Trophoblast cell (in vitro differentiated cells and primary cell): ENCODE results near the gene SULT1C2.

Experiments used
- DNase-seq, 2 donors: peaks; one replicate each; pipeline ENCODE4 v3.0.0-alpha.2; 2016
- H2AFZ ChIP-seq: 2 replicates; pipeline ENCODE4 v1.6.1; 2013; ENCODE audit warnings: low read length, moderate library complexity, mild to moderate bottlenecking; ENCODE audit not compliant: insufficient read depth, poor library complexity
- H2AK5ac ChIP-seq: 2 replicates; pipeline ENCODE4 v1.6.1; 2013; ENCODE audit warnings: mild to moderate bottlenecking, low read length
- H2BK120ac ChIP-seq: 2 replicates; pipeline ENCODE4 v1.6.1; 2013; ENCODE audit warnings: low read length, mild to moderate bottlenecking, moderate library complexity; ENCODE audit not compliant: insufficient read depth, poor library complexity
- H2BK12ac ChIP-seq: 2 replicates; pipeline ENCODE4 v1.6.1; 2013; ENCODE audit warnings: mild to moderate bottlenecking, low read length, moderate library complexity
- H2BK5ac ChIP-seq: 2 replicates; pipeline ENCODE4 v1.6.1; 2013; ENCODE audit warnings: low read length, low read depth, moderate library complexity, mild to moderate bottlenecking; ENCODE audit not compliant: poor library complexity
- H3K14ac ChIP-seq: 2 replicates; pipeline ENCODE4 v1.6.1; 2013; ENCODE audit warnings: mild to moderate bottlenecking, low read length
- H3K18ac ChIP-seq: 2 replicates; pipeline ENCODE4 v1.6.1; 2013; ENCODE audit warnings: mild to moderate bottlenecking, low read length
- H3K23ac ChIP-seq: 2 replicates; pipeline ENCODE4 v1.6.1; 2013; ENCODE audit warnings: low read length
- H3K27ac ChIP-seq: 2 replicates; pipeline ENCODE4 v1.5.1; 2013; ENCODE audit warnings: low read depth, mild to moderate bottlenecking, inconsistent platforms, low read length, moderate library complexity
- H3K27me3 ChIP-seq: 2 replicates; pipeline ENCODE4 v1.6.1; 2013; ENCODE audit warnings: inconsistent platforms, mild to moderate bottlenecking, low read length, moderate library complexity; ENCODE audit not compliant: insufficient read depth
- H3K36me3 ChIP-seq, 2 experiments: 1 replicate in 1 of 2; 2 replicates in 1 of 2; pipeline ENCODE4 v1.6.1; 2013; ENCODE audit warnings: low read length in 2 of 2, mild to moderate bottlenecking in 2 of 2, moderate library complexity in 1 of 2; ENCODE audit not compliant: insufficient read depth in 2 of 2, control insufficient read depth in 1 of 2
- H3K4ac ChIP-seq: 2 replicates; pipeline ENCODE4 v1.6.1; 2013; ENCODE audit warnings: low read depth, mild to moderate bottlenecking, low read length, moderate library complexity
- H3K4me1 ChIP-seq, 2 experiments: 1 replicate in 1 of 2; 2 replicates in 1 of 2; pipeline ENCODE4 v1.6.1; 2013; ENCODE audit warnings: low read length in 2 of 2, mild to moderate bottlenecking in 2 of 2, moderate library complexity in 1 of 2; ENCODE audit not compliant: insufficient read depth in 2 of 2, control insufficient read depth in 1 of 2
- H3K4me2 ChIP-seq: 2 replicates; pipeline ENCODE4 v1.6.1; 2013; ENCODE audit warnings: inconsistent platforms, mild to moderate bottlenecking, low read length, moderate library complexity
- H3K4me3 ChIP-seq: 2 replicates; pipeline ENCODE4 v1.5.1; 2013; ENCODE audit warnings: mild to moderate bottlenecking, low read depth, low read length, inconsistent platforms
- H3K79me1 ChIP-seq: one replicate; pipeline ENCODE4 v1.6.1; 2013; ENCODE audit warnings: low read length
- H3K79me2 ChIP-seq: 2 replicates; pipeline ENCODE4 v1.6.1; 2013; ENCODE audit warnings: low read length, mild to moderate bottlenecking; ENCODE audit not compliant: control insufficient read depth, insufficient read depth, poor library complexity
- H3K9ac ChIP-seq: 2 replicates; pipeline ENCODE4 v1.6.1; 2013; ENCODE audit warnings: mild to moderate bottlenecking, low read length
- H3K9me3 ChIP-seq: 2 replicates; pipeline ENCODE4 v1.6.1; 2013; ENCODE audit warnings: low read depth, mild to moderate bottlenecking, control low read depth, inconsistent platforms, low read length; ENCODE audit not compliant: insufficient read depth
- H4K12ac ChIP-seq: 2 replicates; pipeline ENCODE4 v1.6.1; 2013; ENCODE audit warnings: low read depth, mild to moderate bottlenecking, low read length, moderate library complexity
- H4K8ac ChIP-seq: 2 replicates; pipeline ENCODE4 v1.6.1; 2013; ENCODE audit warnings: low read depth, mild to moderate bottlenecking, low read length, moderate library complexity
- H4K91ac ChIP-seq: one replicate; pipeline ENCODE4 v1.6.1; 2013; ENCODE audit warnings: low read depth, mild to moderate bottlenecking, low read length, moderate library complexity
- WGBS: extraction: QIAGEN DNeasy Blood & Tissue Kit; methylation state at CpG from one replicate; pipeline ENCODE4 v1.1.7; 2013; ENCODE audit warnings: missing lambda C conversion rate; ENCODE audit not compliant: insufficient read length, insufficient coverage; ENCODE audit errors: extremely low coverage; 5-methylcytosine and 5-hydroxymethylcytosine counted together

The SULT1C2 gene

DNA sequence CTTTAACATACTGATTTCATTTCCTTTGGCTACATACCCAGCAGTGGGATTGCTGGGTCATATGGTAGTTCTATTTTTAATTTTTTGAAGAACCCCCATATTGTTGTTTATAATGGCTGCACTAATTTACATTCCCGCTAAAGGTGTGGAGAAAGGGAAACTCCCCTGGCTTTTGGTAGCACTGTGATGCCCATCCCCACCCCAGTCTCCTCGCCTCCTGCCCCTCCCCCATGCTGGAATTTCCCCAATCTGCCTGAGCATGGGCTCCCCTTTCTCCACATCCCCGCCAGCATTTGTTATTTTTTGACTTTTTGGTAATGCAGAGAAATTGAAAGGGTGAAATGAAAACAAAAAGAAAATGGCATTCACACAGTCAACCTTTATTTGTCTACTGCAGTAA, 59.1 kb downstream of the SULT1C2 start:
- no peak overlapping the region for H2AFZ ChIP-seq
- no peaks in the 10 kb centered on the region for H3K79me1 ChIP-seq
- no peak overlapping the region for H4K12ac ChIP-seq
- H4K91ac ChIP-seq = no peak overlapping the region
- no peak for DNase-seq
- no peaks in the 10 kb centered on the region for H3K36me3 ChIP-seq
- WGBS = no CpG with 5 or more reads among the region's 3 CpGs
- H3K23ac ChIP-seq = no peak overlapping the region
- no peak overlapping the region for H3K18ac ChIP-seq
- no peak overlapping the region for H3K4me3 ChIP-seq
- H4K8ac ChIP-seq = no peak overlapping the region
- H3K9me3 ChIP-seq = no peaks in the 10 kb centered on the region
- H3K9ac ChIP-seq = no peak overlapping the region
- H3K79me2 ChIP-seq = no peaks in the 10 kb centered on the region
- H3K4ac ChIP-seq = no peak overlapping the region
- H3K4me2 ChIP-seq = no peak overlapping the region
- H3K14ac ChIP-seq = no peak overlapping the region
- no peak overlapping the region for H2AK5ac ChIP-seq
- H2BK120ac ChIP-seq = no peak overlapping the region
- no peak overlapping the region for H2BK5ac ChIP-seq
- no peaks in the 10 kb centered on the region for H3K27me3 ChIP-seq
- H3K4me1 ChIP-seq = no peaks in the 10 kb centered on the region
- H2BK12ac ChIP-seq = no peak overlapping the region
- H3K27ac ChIP-seq = no peak overlapping the region

DNA sequence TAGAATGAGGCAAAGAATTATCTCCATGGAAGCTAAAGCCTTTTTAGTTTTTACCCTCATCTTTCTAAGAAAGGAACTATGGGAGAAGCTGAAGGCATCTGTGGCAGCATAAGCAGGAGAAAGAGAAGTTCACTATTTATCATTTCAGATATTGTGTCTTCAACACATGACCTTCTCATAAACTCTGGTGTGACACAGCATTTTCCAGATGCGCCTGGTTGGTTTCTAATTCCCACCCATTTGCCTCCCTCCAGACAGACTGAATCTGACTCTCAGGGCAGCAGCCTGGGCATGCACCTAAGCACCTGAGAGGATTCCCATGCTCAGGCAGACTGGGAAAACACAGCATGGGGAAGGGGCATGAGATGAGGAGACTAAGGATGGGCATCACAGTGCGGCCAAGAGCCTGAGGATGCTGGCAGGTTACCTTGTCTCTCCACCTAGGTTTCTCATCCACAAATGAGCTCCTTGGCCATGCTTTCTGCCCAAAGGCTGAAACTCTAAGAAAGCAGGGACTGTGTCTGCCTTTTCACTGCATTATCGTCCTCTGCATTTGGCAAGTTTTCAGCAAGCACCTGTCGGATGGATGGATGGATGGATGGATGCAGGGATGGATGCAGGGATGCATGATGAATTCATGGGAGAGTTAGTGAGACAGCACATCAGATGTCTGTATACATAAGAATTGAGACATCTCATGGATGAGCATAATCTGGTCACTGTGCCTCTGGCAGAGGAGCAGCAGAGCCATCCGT, 60.3 kb downstream of the SULT1C2 start:
- DNase-seq = no peak
- no CpG with 5 or more reads among the region's 5 CpGs for WGBS
- Histone ChIP-seq H3K23ac (peak overlapping the region; percentile 45), H3K27me3 (no peaks in the 10 kb centered on the region), H3K27ac (no peak overlapping the region), H3K4me3 (no peak overlapping the region), H3K79me1 (no peaks in the 10 kb centered on the region), H2AFZ (no peak overlapping the region), H3K9ac (no peak overlapping the region), H2AK5ac (no peak overlapping the region), H3K4ac (no peak overlapping the region), H4K12ac (no peak overlapping the region), H3K4me2 (no peak overlapping the region), H2BK5ac (no peak overlapping the region), H3K36me3 (no peaks in the 10 kb centered on the region), H3K79me2 (no peaks in the 10 kb centered on the region), H4K91ac (no peak overlapping the region), H3K9me3 (no peaks in the 10 kb centered on the region), H3K18ac (no peak overlapping the region), H3K4me1 (no peaks in the 10 kb centered on the region), H4K8ac (no peak overlapping the region), H3K14ac (no peak overlapping the region), H2BK120ac (no peak overlapping the region), H2BK12ac (no peak overlapping the region)

DNA sequence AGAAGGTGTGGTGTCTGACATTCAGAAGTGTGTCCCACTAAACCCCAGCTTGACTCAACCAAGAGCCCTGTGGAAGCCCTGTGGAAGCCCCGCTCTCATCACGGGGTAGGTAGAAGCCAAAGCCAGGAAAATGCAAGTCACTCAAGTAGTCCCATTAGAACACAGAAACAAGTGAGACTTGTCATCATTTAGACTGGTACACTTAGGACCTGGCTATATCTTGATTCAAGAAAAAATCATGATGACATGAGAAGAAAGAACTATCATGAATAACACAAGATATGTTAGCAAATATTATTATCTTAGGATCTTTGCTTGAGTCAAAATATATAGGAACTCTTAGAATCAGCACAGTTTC, 60.9 kb downstream of the SULT1C2 start:
- no peaks in the 10 kb centered on the region for H3K4me1 ChIP-seq
- no peaks in the 10 kb centered on the region for H3K27me3 ChIP-seq
- H3K4me3 ChIP-seq = no peak overlapping the region
- no peak overlapping the region for H4K8ac ChIP-seq
- H3K79me1 ChIP-seq = no peaks in the 10 kb centered on the region
- no peak overlapping the region for H3K14ac ChIP-seq
- H3K27ac ChIP-seq = no peak overlapping the region
- H2BK12ac ChIP-seq = no peak overlapping the region
- H2AK5ac ChIP-seq = no peak overlapping the region
- H4K91ac ChIP-seq = no peak overlapping the region
- H4K12ac ChIP-seq = no peak overlapping the region
- no peak for DNase-seq
- H2BK5ac ChIP-seq = no peak overlapping the region
- no peak overlapping the region for H2AFZ ChIP-seq
- H3K9me3 ChIP-seq = no peaks in the 10 kb centered on the region
- no peak overlapping the region for H3K18ac ChIP-seq
- no peak overlapping the region for H3K9ac ChIP-seq
- no peak overlapping the region for H3K23ac ChIP-seq
- H3K4me2 ChIP-seq = no peak overlapping the region
- H3K79me2 ChIP-seq = no peaks in the 10 kb centered on the region
- H2BK120ac ChIP-seq = no peak overlapping the region
- H3K36me3 ChIP-seq = no peaks in the 10 kb centered on the region
- H3K4ac ChIP-seq = no peak overlapping the region
- WGBS = no CpG with 5 or more reads among the region's 2 CpGs

DNA sequence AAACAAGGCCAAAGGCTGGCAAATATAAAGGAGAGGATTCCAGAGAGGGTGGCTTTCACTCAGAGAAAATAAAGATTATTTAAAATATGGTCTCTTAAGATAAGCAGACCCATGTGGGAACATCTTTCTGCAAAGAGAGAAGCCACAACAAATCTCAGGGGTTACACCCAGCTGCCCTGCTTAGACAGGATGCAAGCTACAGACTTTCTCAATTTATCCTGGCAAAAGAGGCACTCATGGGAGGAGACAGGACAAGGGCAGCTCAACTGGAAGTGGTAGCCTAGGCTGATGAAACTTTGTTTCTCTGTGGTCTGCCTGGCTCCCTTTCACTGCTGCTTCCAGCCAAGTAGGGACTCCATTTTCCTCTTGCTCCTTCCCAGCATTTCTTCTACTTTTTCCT, 63.2 kb downstream of the SULT1C2 start:
- Histone ChIP-seq H3K4me1 (no peaks in the 10 kb centered on the region), H2AFZ (no peak overlapping the region), H3K79me1 (no peaks in the 10 kb centered on the region), H2BK120ac (no peak overlapping the region), H3K36me3 (no peaks in the 10 kb centered on the region), H2BK5ac (no peak overlapping the region), H3K27ac (no peak overlapping the region), H3K14ac (no peak overlapping the region), H3K79me2 (no peaks in the 10 kb centered on the region), H4K12ac (no peak overlapping the region), H4K8ac (no peak overlapping the region), H2BK12ac (no peak overlapping the region), H3K23ac (no peak overlapping the region), H3K4me3 (no peak overlapping the region), H3K4me2 (no peak overlapping the region), H2AK5ac (no peak overlapping the region), H3K18ac (no peak overlapping the region), H3K9me3 (no peaks in the 10 kb centered on the region), H3K4ac (no peak overlapping the region), H3K27me3 (no peaks in the 10 kb centered on the region), H4K91ac (no peak overlapping the region), H3K9ac (no peak overlapping the region)
- DNase-seq = no peak
